NCI-H146 (cell line): ENCODE data around the gene COL13A1.

Source experiments
- DNase-seq: peaks from one replicate; lab custom pipeline; 2025; lab: John Stamatoyannopoulos, UW

The COL13A1 gene

DNA sequence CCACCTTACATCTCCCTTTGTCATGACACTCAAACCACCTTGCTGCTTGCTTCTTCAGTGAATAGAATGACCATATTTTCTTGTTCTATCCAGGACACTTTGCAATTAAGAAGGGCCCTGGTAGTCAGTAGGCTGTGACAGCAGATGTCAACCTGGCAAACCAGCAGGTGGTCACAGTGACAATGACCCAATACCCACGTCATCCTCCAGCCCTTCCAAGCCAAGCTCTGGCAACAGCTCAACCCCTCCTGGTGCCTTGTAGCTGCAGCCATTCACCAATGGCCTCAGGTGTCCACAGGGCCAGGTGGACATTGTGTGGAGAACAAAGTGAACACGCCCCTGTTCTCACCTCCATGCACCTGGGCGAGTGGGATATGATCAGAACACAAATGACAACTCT lies 163.4 kb downstream of the COL13A1 start:
- peak; percentile 97 for DNase-seq

DNA sequence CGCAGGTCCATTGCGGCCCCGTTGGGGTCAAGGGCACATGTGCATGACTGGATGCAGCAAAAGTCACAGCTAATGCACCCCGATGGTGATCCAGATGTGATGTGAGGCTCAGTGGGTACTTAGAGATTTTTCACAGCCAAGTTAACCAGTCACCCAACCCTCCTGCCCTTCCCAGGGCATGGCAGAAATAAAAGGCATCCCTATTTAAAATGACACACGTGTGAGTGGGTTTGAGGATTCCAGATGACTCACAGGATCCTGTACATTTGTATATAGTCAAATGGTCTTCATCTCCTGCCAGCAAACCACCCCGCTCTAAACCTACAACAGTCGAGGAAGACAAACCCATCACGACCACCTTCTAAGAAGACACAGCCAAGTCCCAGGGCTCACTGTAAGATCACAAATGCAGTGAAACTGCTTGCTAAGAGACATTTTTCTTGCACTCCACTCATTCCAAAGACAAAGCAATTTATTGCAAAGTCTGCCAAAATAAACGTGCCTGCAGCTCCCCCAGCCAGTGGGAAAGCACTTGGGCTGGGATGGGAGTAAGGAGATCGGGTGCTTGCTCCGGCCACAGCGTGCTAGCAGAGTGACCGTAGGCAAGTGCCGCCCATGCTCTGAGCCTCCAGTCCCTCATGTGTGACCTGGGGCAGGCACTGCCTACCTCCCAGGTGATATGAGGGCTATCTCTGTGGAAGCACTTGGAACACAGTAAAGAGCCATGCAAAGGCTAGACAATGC lies 164.4 kb downstream of the COL13A1 start:
- DNase-seq, result no peak

DNA sequence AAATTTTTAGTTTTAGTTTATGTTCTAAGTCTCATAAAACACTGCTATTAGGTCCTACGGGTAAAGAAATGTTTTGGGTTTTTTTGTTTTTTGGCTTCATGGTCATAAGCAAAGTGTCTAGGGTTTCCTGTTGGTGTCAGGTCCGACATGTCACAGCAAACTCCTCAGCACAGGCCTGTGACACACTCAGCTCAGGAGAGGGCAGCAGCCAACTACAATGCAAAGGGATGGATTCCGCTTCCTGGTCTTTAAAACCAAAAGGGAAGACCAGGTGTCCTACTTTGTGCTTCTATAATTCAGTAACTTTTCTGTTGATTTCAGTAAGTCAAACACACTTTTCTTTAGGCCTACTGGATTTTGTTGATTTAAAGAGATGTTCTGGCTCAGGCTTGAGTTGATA lies 167.1 kb downstream of the COL13A1 start:
- DNase-seq, result peak; percentile 46

GRCh38 chr10:69969977-69970376 lies 168.3 kb downstream of the COL13A1 start:
- DNase-seq, result no peak

- no peak for DNase-seq
Observed at GRCh38 chr10:69972981-69973397, 171.3 kb downstream of the COL13A1 start.

GRCh38 chr10:69973678-69974077 lies 172.0 kb downstream of the COL13A1 start:
- no peak for DNase-seq

GRCh38 chr10:69974551-69975155 lies 172.9 kb downstream of the COL13A1 start:
- peak; percentile 5 for DNase-seq

DNA sequence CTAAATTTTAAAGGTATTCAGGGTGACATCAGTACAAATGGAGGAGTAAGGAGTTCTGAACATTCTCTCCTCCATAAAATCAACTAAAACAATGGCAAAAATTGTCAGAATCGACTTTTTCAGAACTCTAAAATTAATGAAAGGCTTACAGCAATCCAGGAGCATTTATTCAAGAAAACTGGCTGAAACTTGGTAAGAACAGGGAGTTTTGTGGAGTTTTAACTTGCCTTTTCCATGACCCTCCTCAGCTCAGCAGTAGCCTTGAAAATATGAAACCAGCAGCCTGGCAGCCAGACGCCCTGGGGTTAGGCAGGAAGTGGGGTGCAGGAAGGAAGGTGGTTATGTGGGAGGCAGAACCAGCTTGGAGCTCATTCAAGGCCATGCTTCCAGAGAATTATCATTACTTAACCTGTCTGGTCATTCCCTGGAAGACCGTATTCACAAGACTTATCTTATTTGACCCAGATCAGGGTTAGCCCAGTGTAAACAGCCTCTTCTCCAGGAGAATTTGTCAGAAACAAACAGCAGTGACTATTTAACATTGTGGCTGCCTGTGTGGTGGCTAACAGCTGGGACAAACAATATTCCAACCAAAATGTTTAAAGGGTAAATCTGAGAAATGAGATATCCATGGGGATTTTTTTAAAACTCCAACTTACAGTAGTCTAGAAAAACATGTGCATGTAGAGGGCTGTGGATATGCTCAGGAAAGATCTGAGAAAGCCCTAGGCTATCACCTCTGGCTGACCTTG lies 175.3 kb downstream of the COL13A1 start:
- DNase-seq, result no peak

DNA sequence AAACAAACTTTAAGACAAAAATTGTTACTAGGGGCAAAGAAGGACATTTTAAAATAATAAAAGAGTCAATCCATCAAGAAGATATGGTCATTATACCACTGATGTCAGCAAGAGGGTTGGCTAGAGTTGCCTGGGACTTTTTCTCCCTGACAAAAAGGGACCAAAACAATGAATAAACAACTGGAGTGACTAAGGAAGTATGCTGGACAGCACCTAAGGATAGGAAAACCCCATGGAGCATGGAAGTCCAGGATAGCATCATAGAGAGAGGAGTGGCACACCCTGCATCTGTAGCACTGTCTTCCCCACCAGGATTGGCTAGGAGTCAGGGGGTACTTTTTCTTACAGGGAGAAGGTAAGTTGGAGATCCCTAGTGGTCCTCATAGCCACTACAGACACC lies 177.5 kb downstream of the COL13A1 start:
- no peak for DNase-seq

- no peak for DNase-seq
Observed at GRCh38 chr10:69980672-69981071, 179.0 kb downstream of the COL13A1 start.

GRCh38 chr10:69988094-69988493 lies 186.4 kb downstream of the COL13A1 start:
- no peak for DNase-seq

DNA sequence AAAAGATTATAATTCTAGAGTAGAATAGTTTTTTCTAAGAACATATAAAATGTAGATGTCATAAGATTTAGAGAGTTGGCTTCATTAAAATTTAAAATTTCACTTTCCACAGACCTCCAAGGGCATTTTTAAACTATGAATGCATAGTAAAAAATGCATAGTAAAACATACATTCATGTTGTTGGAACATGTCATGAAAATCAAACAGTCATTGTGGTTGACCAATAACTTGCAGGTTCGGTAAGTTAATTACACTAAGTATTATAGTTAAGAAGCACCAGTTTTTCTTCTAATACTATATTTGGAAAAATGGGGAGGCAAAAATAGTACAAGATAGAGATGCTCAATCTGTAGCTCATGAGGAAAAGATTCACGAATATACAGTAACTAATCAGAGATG lies 189.4 kb downstream of the COL13A1 start:
- DNase-seq, result no peak

DNA sequence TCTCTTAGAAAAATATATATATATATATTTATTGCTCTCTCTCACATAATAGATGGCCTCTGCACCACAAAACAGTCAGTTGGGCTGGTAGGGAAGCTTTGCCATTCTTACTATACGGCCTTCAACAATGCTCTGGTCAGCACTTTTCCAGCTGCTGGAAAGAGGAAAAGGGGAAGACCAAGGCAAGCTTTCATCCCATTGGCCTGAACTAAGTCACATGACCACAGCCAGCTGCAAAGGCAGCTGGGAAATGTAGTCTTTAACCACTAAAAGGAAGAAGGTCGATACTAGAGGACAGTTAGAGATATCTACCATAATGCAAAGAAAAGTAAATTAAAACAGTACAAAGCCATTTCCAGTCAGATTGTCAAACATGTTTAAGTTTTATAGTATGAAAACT lies 192.6 kb downstream of the COL13A1 start:
- no peak for DNase-seq

- DNase-seq, result no peak
Observed at GRCh38 chr10:69996611-69997010, 194.9 kb downstream of the COL13A1 start.

GRCh38 chr10:70000262-70000661 lies 198.6 kb downstream of the COL13A1 start:
- DNase-seq, result no peak

GRCh38 chr10:70007116-70007820 lies 205.6 kb downstream of the COL13A1 start:
- DNase-seq, result peak; percentile 73
